Panc1 (cell line): ENCODE measurements around the gene SLC27A4.
A peak's percentile ranks its signal among the peaks of the same experiment; 100 is the strongest.

ENCODE experiments used
- POLR2AphosphoS5 ChIP-seq: IDR thresholded peaks from 2 replicates; pipeline ENCODE4 v1.6.1; 2012; ENCODE audit warnings: mild to moderate bottlenecking, low read depth, low read length, moderate library complexity
- SIN3A ChIP-seq: IDR thresholded peaks from 2 replicates; pipeline ENCODE4 v1.6.1; 2012; ENCODE audit warnings: low read depth, mild to moderate bottlenecking, low read length, moderate library complexity, borderline replicate concordance; ENCODE audit not compliant: insufficient read depth
- TCF7L2 ChIP-seq: IDR thresholded peaks from 2 replicates; pipeline ENCODE4 v1.6.1; 2011; ENCODE audit warnings: mild to moderate bottlenecking, low read depth, low read length, inconsistent platforms
- TF ChIP-seq, protein P1 (sequence below): fragments of 450-650 bp; IDR thresholded peaks from 2 replicates; pipeline ENCODE4 v1.5.1; 2017; ENCODE audit warnings: mild to moderate bottlenecking
- TF ChIP-seq, protein P2 (sequence below), 2 experiments: IDR thresholded peaks; 2 replicates each; pipeline ENCODE4 v1.6.1; 2011 to 2012; ENCODE audit warnings: low read depth in 2 of 2, control low read depth in 1 of 2, low read length in 1 of 2, mild to moderate bottlenecking in 1 of 2, moderate library complexity in 1 of 2; ENCODE audit not compliant: insufficient read depth in 1 of 2

DNA sequence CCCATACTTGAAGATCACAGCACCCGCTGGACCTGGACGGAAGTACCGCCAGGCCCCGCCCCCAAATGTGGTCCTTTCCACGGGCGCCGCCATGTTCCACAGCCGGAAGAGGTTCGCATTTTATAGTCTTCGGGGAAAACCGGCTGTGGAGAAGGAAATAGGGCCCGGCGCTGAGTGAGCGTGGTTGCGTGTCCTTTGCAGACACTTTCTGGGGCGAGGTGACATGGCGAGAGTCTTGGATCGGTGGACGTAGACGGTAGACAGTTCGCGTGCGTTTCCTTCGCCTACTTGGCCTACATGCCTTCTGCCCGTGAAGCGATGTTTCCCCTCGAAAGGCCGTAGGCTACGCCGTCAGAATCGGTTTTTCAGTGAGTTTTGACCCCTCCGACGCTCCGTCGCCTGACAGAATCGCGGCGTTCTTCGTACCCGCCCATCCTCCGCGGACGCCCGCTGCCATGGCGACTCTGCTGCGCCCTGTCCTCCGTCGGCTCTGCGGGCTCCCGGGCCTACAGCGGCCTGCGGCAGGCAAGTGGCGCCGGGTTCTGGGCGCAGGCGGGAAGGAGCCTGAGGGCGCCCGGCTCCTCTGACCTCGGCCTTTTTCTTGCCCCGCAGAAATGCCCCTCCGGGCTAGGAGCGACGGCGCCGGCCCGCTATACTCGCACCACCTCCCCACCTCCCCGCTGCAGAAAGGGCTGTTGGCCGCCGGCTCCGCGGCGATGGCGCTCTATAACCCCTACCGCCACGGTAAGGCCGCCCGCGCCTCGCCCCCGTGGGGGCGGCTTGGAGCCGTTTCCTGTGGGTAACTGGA is 17.7 kb upstream of the SLC27A4 start, which contains the start of the genes COQ4 and TRUB2:
- TF ChIP-seq, protein P1, sequence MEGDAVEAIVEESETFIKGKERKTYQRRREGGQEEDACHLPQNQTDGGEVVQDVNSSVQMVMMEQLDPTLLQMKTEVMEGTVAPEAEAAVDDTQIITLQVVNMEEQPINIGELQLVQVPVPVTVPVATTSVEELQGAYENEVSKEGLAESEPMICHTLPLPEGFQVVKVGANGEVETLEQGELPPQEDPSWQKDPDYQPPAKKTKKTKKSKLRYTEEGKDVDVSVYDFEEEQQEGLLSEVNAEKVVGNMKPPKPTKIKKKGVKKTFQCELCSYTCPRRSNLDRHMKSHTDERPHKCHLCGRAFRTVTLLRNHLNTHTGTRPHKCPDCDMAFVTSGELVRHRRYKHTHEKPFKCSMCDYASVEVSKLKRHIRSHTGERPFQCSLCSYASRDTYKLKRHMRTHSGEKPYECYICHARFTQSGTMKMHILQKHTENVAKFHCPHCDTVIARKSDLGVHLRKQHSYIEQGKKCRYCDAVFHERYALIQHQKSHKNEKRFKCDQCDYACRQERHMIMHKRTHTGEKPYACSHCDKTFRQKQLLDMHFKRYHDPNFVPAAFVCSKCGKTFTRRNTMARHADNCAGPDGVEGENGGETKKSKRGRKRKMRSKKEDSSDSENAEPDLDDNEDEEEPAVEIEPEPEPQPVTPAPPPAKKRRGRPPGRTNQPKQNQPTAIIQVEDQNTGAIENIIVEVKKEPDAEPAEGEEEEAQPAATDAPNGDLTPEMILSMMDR = no peak
- TF ChIP-seq POLR2AphosphoS5 = peak; percentile 70; the same call in 1 of the 2 replicates
- TF ChIP-seq, protein P2, sequence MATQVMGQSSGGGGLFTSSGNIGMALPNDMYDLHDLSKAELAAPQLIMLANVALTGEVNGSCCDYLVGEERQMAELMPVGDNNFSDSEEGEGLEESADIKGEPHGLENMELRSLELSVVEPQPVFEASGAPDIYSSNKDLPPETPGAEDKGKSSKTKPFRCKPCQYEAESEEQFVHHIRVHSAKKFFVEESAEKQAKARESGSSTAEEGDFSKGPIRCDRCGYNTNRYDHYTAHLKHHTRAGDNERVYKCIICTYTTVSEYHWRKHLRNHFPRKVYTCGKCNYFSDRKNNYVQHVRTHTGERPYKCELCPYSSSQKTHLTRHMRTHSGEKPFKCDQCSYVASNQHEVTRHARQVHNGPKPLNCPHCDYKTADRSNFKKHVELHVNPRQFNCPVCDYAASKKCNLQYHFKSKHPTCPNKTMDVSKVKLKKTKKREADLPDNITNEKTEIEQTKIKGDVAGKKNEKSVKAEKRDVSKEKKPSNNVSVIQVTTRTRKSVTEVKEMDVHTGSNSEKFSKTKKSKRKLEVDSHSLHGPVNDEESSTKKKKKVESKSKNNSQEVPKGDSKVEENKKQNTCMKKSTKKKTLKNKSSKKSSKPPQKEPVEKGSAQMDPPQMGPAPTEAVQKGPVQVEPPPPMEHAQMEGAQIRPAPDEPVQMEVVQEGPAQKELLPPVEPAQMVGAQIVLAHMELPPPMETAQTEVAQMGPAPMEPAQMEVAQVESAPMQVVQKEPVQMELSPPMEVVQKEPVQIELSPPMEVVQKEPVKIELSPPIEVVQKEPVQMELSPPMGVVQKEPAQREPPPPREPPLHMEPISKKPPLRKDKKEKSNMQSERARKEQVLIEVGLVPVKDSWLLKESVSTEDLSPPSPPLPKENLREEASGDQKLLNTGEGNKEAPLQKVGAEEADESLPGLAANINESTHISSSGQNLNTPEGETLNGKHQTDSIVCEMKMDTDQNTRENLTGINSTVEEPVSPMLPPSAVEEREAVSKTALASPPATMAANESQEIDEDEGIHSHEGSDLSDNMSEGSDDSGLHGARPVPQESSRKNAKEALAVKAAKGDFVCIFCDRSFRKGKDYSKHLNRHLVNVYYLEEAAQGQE (IDR thresholded peaks at IDR 0.05; ENCODE audit: insufficient read depth in 1 of 2, low read depth in 2 of 2, low read length in 1 of 2) = no peak
- peak; percentile 86; the same call in 1 of the 2 replicates for TF ChIP-seq SIN3A
- TF ChIP-seq TCF7L2 = peak; percentile 88
